ENCODE measurements around the gene DEPDC5. TPM values are rescaled to one million over a fixed set of nuclear protein-coding genes. Genes with fewer than 3 reads are reported as not detected.
A peak's percentile ranks its signal among the peaks of the same experiment; 100 is the strongest.

The DEPDC5 gene
- total RNA-seq, 1 experiment from 2014 or later = 7.9 TPM

DNA sequence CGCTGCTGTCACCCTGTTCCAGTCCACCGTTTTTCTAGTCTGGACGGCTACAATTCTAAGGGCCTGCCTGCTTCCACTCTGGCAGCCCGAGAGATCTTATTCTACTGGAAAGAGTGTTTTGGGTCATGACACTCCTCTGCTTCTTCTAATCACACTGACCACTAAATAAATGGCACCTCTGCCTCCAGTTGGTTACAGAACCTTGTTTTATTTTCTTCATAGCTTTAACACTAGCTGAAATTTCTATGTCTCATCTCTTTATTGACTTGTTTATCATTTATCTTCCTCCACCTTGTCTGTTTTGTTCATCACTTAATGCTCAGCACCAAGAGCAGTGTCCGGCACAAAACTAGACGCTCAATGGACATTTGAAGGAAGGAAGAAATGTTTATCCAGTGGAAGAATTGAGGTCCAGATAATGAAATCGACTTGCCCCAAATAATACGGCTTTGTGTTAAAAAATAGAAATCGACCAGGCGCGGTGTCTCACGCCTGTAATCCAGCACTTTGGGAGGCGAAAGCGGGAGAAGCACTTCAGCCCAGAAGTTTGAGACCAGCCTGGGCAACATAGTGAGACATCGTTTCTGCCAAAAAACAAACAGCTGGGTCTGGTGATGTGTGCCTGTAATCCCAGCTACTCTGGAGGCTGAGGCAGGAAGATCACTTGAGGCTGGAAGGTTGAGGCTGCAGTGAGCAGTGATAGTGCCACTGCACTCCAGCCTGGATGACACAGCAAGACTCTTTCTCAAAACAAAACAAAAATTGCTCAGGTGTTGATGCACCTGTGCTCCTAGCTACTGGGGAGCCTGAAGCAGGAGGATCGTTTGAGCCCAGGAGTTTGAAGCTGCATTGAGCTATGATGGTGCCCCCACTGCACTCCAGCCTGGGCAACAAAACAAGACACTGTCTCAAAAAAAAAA is 3.2 kb upstream of the DEPDC5 start:
- Histone ChIP-seq H3F3A (ENCODE audit: low read length, unreplicated experiment) (no peaks in the 10 kb centered on the region), H3K9ac (ENCODE audit: low read length) (peak overlapping the region; percentile 99), H3K9me3 (ENCODE audit: low read length) (no peaks in the 10 kb centered on the region), H3K4me3 (ENCODE audit: low read length) (peak overlapping the region; percentile 100; the same call in 1 of the 2 replicates), H3K4me2 (ENCODE audit: low read length) (peak overlapping the region; percentile 64), H3K79me2 (ENCODE audit: low read length) (peaks cover 53% of the 10 kb centered on the region), H3K9me2 (replicated peaks; ENCODE audit: low read length) (no peaks in the 10 kb centered on the region), H3K4me1 (ENCODE audit: insufficient read depth, low read length) (peaks cover 30% of the 10 kb centered on the region), H2AFZ (ENCODE audit: low read length) (peak overlapping the region; percentile 57), H4K20me1 (ENCODE audit: low read length) (no peaks in the 10 kb centered on the region), H3K36me3 (ENCODE audit: low read depth, low read length) (no peaks in the 10 kb centered on the region), H3K27me3 (ENCODE audit: low read length) (no peaks in the 10 kb centered on the region), H3K27ac (ENCODE audit: low read length) (no peak overlapping the region)
- intact Hi-C loops (cut with micrococcal nuclease) = loop anchor here (5.0 kb wide), 2 partner anchors 88 to 197 kb away; partner anchors contain the start of gene PISD
- DNase-seq (no peak), ATAC-seq (no peak)
- CTCF ChIA-PET = no interaction called here
- BruUV-seq (replicated peaks) = TSS peak; percentile 26
- TF ChIP-seq EZH2 (IDR thresholded peaks at IDR 0.05; ENCODE audit: low read length, unreplicated experiment) = no peak
- TF ChIP-seq, protein P1, sequence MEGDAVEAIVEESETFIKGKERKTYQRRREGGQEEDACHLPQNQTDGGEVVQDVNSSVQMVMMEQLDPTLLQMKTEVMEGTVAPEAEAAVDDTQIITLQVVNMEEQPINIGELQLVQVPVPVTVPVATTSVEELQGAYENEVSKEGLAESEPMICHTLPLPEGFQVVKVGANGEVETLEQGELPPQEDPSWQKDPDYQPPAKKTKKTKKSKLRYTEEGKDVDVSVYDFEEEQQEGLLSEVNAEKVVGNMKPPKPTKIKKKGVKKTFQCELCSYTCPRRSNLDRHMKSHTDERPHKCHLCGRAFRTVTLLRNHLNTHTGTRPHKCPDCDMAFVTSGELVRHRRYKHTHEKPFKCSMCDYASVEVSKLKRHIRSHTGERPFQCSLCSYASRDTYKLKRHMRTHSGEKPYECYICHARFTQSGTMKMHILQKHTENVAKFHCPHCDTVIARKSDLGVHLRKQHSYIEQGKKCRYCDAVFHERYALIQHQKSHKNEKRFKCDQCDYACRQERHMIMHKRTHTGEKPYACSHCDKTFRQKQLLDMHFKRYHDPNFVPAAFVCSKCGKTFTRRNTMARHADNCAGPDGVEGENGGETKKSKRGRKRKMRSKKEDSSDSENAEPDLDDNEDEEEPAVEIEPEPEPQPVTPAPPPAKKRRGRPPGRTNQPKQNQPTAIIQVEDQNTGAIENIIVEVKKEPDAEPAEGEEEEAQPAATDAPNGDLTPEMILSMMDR (conservative IDR thresholded peaks at IDR 0.05; ENCODE audit: low read depth, low read length) = no peak
- no peak for TF ChIP-seq EZH2phosphoT487 (IDR thresholded peaks at IDR 0.05; ENCODE audit: borderline replicate concordance, low read length)
- POLR2A ChIA-PET (ENCODE audit: unreplicated experiment) = interaction anchor here (0.5 to 0.6 kb wide), 2 partner anchors 73 to 89 kb away, joined by 3 read pairs; no protein-coding TSS in a partner anchor

DNA sequence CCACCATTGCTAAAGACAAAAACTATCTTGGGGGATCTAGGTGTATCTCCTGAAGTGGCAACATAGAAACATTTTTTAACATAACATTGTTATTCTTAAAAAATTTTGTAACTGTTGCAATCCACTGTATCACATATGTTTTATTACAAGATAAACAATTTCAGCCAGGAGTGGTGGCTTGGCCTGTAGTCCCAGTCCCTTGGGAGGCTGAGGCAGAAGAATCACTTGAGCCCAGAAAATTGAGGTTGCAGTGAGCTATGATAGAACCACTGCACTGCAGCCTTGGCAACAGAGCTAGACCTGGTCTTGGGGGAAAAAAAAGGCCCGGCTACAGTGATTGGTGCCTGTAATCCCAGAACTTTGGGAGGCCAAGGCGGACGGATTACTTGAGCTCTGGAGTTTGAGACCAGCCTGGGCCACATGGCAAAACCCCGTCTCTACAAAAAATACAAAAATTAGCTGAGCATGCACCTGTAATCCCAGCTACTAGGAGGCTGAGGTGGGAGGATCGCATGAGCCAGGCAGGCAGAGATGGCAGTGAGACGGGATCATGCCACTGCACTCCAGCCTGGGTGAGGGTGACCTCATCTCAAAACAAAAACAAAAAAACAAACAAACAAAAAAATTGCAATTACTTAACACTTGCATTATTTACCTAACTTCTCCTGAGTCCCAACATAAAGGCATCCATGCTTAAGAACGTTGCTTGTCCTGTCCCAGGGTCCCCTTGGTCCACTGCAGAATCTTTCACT is 1.5 kb upstream of the DEPDC5 start:
- POLR2A ChIA-PET (ENCODE audit: unreplicated experiment) = no interaction called here
- H3K9ac ChIP-seq (ENCODE audit: low read length) = no peak overlapping the region

More for the DNA sequence above, 1.5 kb upstream of the DEPDC5 start:
- no peak for TF ChIP-seq EZH2 (IDR thresholded peaks at IDR 0.05; ENCODE audit: low read length, unreplicated experiment)
- TF ChIP-seq, protein P1 (conservative IDR thresholded peaks at IDR 0.05; ENCODE audit: low read depth, low read length) = no peak
- no peak for TF ChIP-seq EZH2phosphoT487 (IDR thresholded peaks at IDR 0.05; ENCODE audit: borderline replicate concordance, low read length)
- Histone ChIP-seq H3K27me3 (ENCODE audit: low read length) (no peaks in the 10 kb centered on the region), H3K9me2 (replicated peaks; ENCODE audit: low read length) (no peaks in the 10 kb centered on the region), H3K9me3 (ENCODE audit: low read length) (no peaks in the 10 kb centered on the region), H3K27ac (ENCODE audit: low read length) (no peak overlapping the region), H2AFZ (ENCODE audit: low read length) (no peak overlapping the region), H3K4me3 (ENCODE audit: low read length) (no peak overlapping the region), H3K4me2 (ENCODE audit: low read length) (no peak overlapping the region), H3K36me3 (ENCODE audit: low read depth, low read length) (no peaks in the 10 kb centered on the region), H4K20me1 (ENCODE audit: low read length) (no peaks in the 10 kb centered on the region), H3K79me2 (ENCODE audit: low read length) (peaks cover 46% of the 10 kb centered on the region), H3F3A (ENCODE audit: low read length, unreplicated experiment) (no peaks in the 10 kb centered on the region), H3K4me1 (ENCODE audit: insufficient read depth, low read length) (peaks cover 30% of the 10 kb centered on the region)
- DNase-seq (no peak), ATAC-seq (no peak)
- BruUV-seq (replicated peaks) = no TSS peak
- CTCF ChIA-PET = no interaction called here
- intact Hi-C loops (cut with micrococcal nuclease) = loop anchor here (5.0 kb wide), 2 partner anchors 90 to 195 kb away; partner anchors contain the start of gene PISD
